PC-9 (cell line): ENCODE results near the gene DZIP3.

Experiments used
- CTCF ChIP-seq: fragments of 200-600 bp; sonication (generic); conservative IDR thresholded peaks from 2 replicates; pipeline ENCODE4 v1.6.1; 2017; ENCODE audit warnings: mixed run types, antibody characterized with exemption, mild to moderate bottlenecking, moderate library complexity
- EZH2 ChIP-seq: fragments of 200-600 bp; sonication (generic); IDR thresholded peaks from 2 replicates; pipeline ENCODE4 v1.8.0; 2017; ENCODE audit warnings: antibody characterized with exemption, low read depth

GRCh38 chr3:108719178-108719806 is 129.8 kb downstream of the DZIP3 start:
- TF ChIP-seq CTCF (no peak), EZH2 (no peak)
